Activated CD4-positive, alpha-beta T cell treated with anti-CD3 and anti-CD28 coated beads, Interleukin-2, amount 10 ng/mL, durations not matched to agents 24 days and 14 days (primary cell): ENCODE data around the gene C16orf86. TPM values are rescaled to one million over a fixed set of nuclear protein-coding genes. Genes with fewer than 3 reads are reported as not detected.

ENCODE experiments used
- DNase-seq: peaks from one replicate; pipeline ENCODE4 v3.0.0; 2022
- H3K27ac Mint-ChIP-seq: one replicate; pipeline ENCODE4 v1.8.0; 2022; ENCODE audit warnings: mild to moderate bottlenecking, mixed read lengths
- H3K27me3 Mint-ChIP-seq: one replicate; pipeline ENCODE4 v1.8.0; 2022; ENCODE audit warnings: mixed read lengths
- H3K36me3 Mint-ChIP-seq: one replicate; pipeline ENCODE4 v1.8.0; 2022; ENCODE audit warnings: low read depth, mild to moderate bottlenecking, mixed read lengths
- H3K4me1 Mint-ChIP-seq: one replicate; pipeline ENCODE4 v1.8.0; 2021; ENCODE audit warnings: mixed read lengths
- H3K4me3 Mint-ChIP-seq: one replicate; pipeline ENCODE4 v1.8.0; 2022; ENCODE audit warnings: mild to moderate bottlenecking, moderate library complexity, mixed read lengths
- H3K9me3 Mint-ChIP-seq: one replicate; pipeline ENCODE4 v1.8.0; 2021; ENCODE audit warnings: mixed read lengths
- intact Hi-C: fragments of 100-400 bp; cut with micrococcal nuclease; formaldehyde crosslinking; loops from one replicate; pipeline ENCODE4 v1.15.1; 2023
- total RNA-seq: library from RNA; stranded (reverse); gene quantifications from 2 replicates; pipeline ENCODE4 v1.2.3, GENCODE V29; 2022

C16orf86 gene
- total RNA-seq, 1 donor from 2014 or later: 0.68 TPM

- peaks cover 23% of the 10 kb centered on the region for H3K36me3 Mint-ChIP-seq
- peak; percentile 68 for DNase-seq
- H3K9me3 Mint-ChIP-seq: no peaks in the 10 kb centered on the region
- intact Hi-C loops: no loop called here
- H3K4me3 Mint-ChIP-seq: peak overlapping the region; percentile 92
- H3K4me1 Mint-ChIP-seq: peaks cover 19% of the 10 kb centered on the region
- no peaks in the 10 kb centered on the region for H3K27me3 Mint-ChIP-seq
- peak overlapping the region; percentile 96 for H3K27ac Mint-ChIP-seq
Observed at GRCh38 chr16:67658849-67659674, 7.6 kb upstream of the C16orf86 start.

DNA sequence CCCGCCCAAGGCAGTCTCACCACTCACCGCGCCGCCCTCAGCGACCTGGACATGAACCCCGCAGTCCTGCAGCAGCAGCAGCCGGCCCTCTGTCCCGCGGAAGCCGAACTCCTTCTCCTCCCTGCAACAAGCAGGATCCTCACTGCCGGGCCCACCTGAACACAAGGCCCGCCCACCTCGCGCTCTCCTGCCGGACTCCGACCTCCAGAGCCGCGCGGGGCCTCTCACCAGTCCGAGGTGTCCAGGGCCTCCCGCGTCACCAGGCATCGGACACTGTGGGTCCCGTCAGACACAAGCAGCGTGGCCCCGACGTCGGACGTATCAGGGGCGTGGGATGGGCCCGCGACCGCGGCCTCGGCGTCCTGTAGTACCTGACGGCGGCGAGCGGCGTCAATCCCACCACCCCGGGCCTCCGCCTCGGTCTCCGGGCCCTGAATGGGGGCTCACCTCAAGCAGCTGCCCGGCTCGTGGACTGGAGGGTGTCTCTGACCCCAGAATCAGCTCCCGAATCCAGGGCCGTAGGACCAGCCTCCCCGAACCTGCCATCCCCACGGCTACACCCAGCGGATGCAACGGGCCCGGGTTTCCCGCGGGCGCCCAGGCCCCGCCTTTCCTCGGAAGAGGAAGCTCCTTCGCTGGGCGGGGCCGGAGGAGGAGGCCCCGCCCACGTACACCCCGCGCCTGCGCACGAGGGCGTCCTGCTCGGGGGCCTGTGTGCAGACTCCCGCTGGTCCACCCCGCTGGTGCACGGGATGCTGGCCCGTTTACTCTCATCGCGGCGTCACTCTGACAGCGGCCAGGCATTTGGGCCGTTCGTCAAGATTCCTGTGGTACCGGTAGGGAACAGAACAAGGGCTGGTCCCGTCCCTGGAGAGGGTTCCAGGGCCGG, 6.7 kb upstream of the C16orf86 start, which contains the start of gene ACD:
Gene ACD (minus strand): TSS at position 586 of the 889 bp plus-strand sequence. CDS start 40 bp downstream, at position 546.
- Mint-ChIP-seq H3K4me1 (peaks cover 21% of the 10 kb centered on the region), H3K9me3 (no peaks in the 10 kb centered on the region), H3K36me3 (peaks cover 19% of the 10 kb centered on the region), H3K27me3 (no peaks in the 10 kb centered on the region), H3K4me3 (peak within 1 kb of the TSS; percentile 92), H3K27ac (peak within 1 kb of the TSS; percentile 96)
- intact Hi-C loops: loop anchor here (1.0 to 10.0 kb wide), 10 partner anchors 15 to 1675 kb away; partner anchors contain the start of genes ATP6V0D1, CARMIL2, CENPT and COG8
- DNase-seq: peak; percentile 99

DNA sequence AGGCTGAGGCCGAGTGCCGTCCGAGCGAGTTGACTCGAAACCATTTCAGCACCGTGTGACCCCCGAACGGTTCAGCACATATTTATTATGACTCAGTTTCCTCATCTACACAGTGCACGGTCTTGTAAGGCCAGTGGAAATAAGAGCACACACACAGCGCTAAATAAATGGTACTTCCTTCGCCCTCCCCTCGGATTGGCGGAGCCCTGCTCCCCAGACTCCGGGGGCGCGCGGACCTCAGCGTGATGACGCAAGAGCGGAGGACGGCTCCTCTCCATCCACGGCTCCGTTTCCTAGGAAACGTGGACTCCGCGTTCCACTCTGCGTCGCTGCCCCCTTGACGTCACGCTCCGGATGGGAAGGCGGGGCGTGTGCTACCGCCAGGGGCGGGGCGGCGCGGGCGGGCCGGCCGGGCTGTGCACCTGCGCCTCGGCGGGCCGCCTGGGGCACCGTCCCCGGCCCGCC, 6.0 kb upstream of the C16orf86 start, which contains the start of gene PARD6A:
Gene PARD6A (plus strand): TSS at position 397 of the 465 bp plus-strand sequence. CDS start 79 bp downstream, outside the sequence.
- H3K4me3 Mint-ChIP-seq: peak within 1 kb of the TSS; percentile 92
- peaks cover 17% of the 10 kb centered on the region for H3K36me3 Mint-ChIP-seq
- no peaks in the 10 kb centered on the region for H3K27me3 Mint-ChIP-seq
- peak within 1 kb of the TSS; percentile 96 for H3K27ac Mint-ChIP-seq
- no peaks in the 10 kb centered on the region for H3K9me3 Mint-ChIP-seq
- DNase-seq: peak; percentile 99
- intact Hi-C loops: loop anchor here (1.0 to 10.0 kb wide), 10 partner anchors 16 to 1674 kb away; partner anchors contain the start of genes ATP6V0D1, CARMIL2, CENPT and COG8
- peaks cover 23% of the 10 kb centered on the region for H3K4me1 Mint-ChIP-seq

GRCh38 chr16:67661101-67661761, 5.4 kb upstream of the C16orf86 start:
- Mint-ChIP-seq H3K4me1 (peaks cover 27% of the 10 kb centered on the region), H3K27me3 (no peaks in the 10 kb centered on the region), H3K4me3 (peak overlapping the region; percentile 92), H3K9me3 (no peaks in the 10 kb centered on the region), H3K36me3 (peaks cover 14% of the 10 kb centered on the region), H3K27ac (peak overlapping the region; percentile 80)
- DNase-seq: peak; percentile 78
- intact Hi-C loops: loop anchor here (2.0 to 10.0 kb wide), 7 partner anchors 16 to 1674 kb away; partner anchors contain the start of genes ATP6V0D1, CARMIL2, CENPT and COG8

DNA sequence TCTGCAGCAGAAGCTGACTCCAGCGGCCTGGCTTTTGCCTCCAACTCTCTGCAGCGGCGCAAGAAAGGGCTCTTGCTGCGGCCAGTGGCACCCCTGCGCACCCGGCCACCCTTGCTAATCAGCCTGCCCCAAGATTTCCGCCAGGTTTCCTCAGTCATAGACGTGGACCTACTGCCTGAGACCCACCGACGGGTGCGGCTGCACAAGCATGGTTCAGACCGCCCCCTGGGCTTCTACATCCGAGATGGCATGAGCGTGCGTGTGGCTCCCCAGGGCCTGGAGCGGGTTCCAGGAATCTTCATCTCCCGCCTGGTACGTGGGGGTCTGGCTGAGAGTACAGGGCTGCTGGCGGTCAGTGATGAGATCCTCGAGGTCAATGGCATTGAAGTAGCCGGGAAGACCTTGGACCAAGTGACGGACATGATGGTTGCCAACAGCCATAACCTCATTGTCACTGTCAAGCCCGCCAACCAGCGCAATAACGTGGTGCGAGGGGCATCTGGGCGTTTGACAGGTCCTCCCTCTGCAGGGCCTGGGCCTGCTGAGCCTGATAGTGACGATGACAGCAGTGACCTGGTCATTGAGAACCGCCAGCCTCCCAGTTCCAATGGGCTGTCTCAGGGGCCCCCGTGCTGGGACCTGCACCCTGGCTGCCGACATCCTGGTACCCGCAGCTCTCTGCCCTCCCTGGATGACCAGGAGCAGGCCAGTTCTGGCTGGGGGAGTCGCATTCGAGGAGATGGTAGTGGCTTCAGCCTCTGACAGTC, 4.5 kb upstream of the C16orf86 start:
- Mint-ChIP-seq H3K4me3 (peak overlapping the region; percentile 92), H3K27me3 (no peaks in the 10 kb centered on the region), H3K36me3 (peaks cover 14% of the 10 kb centered on the region), H3K4me1 (peaks cover 28% of the 10 kb centered on the region), H3K9me3 (no peaks in the 10 kb centered on the region), H3K27ac (no peak overlapping the region)
- DNase-seq: peak; percentile 65
- intact Hi-C loops: loop anchor here (2.0 to 10.0 kb wide), 7 partner anchors 17 to 1673 kb away; partner anchors contain the start of genes ATP6V0D1, CARMIL2, CENPT and COG8

DNA sequence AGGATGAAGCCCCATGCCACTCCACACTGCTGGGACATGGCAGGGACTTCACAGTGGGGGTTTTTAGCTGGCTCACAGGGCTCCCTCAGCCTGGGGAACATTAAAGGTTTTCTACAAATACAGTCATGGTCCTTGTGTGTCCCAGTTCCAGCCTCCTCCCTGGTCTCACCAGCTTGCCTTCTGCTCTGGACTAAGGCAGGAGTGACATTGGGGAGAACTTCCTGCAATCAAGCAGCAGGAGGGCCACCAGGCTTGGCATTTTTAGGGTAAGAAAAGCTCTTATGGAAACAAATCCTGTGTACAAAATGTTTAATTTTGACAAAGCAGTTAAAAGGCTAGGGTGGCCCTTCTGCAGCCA, 4.0 kb upstream of the C16orf86 start:
- intact Hi-C loops: loop anchor here (10.0 kb wide), 2 partner anchors 272 to 1672 kb away; partner anchors contain the start of genes COG8, CTRL, NIP7 and PDF
- Mint-ChIP-seq H3K9me3 (no peaks in the 10 kb centered on the region), H3K4me3 (no peak overlapping the region), H3K27ac (peak overlapping the region; percentile 37), H3K4me1 (peaks cover 30% of the 10 kb centered on the region), H3K27me3 (no peaks in the 10 kb centered on the region), H3K36me3 (peaks cover 12% of the 10 kb centered on the region)
- no peak for DNase-seq

DNA sequence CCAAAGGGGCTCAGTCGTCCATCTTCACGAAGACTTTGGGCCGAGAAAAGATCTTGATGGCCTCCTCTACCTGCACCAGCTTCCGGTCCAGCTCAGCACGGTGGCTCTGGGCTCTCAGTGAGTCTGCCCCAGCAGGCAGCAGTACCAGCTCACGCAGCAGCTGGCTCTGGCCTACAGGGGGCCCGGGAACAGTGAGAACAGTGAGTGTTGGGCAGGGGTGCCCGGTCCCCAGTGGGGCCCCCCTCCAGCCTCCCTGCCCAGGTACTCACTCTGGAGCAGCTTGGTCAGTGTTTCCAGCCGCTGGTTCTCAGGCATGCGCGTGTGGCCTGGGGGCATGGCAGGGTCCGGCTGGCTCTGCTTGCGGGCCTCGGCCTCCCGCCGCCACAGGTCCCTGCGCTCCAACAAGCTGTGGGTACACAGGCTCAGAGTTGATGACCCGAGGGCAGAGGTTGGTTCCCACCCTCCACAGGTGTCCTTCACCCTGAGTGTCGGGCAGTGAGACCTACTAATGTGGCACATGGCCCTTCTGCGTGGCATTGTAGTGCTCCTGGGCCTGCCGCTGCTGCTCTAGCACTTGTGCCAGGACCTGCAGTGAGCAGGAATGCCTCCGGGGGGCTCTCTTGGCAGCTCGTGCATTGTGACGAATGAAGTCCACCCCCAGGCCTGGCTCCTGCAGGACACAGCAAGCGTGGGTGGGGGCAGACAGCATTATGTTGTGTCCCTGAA, 3.3 kb upstream of the C16orf86 start:
- DNase-seq: peak; percentile 81
- Mint-ChIP-seq H3K9me3 (no peaks in the 10 kb centered on the region), H3K27me3 (no peaks in the 10 kb centered on the region), H3K4me3 (no peak overlapping the region), H3K4me1 (peaks cover 31% of the 10 kb centered on the region), H3K36me3 (peaks cover 9% of the 10 kb centered on the region), H3K27ac (no peak overlapping the region)
- intact Hi-C loops: loop anchor here (10.0 kb wide), 2 partner anchors 271 to 1671 kb away; partner anchors contain the start of genes COG8, CTRL, NIP7 and PDF

GRCh38 chr16:67663877-67664222, 2.8 kb upstream of the C16orf86 start:
- H3K4me1 Mint-ChIP-seq: peaks cover 30% of the 10 kb centered on the region
- no peaks in the 10 kb centered on the region for H3K27me3 Mint-ChIP-seq
- DNase-seq: no peak
- intact Hi-C loops: loop anchor here (10.0 kb wide), 2 partner anchors 271 to 1671 kb away; partner anchors contain the start of genes COG8, CTRL, NIP7 and PDF
- H3K27ac Mint-ChIP-seq: no peak overlapping the region
- no peaks in the 10 kb centered on the region for H3K9me3 Mint-ChIP-seq
- no peak overlapping the region for H3K4me3 Mint-ChIP-seq
- peaks cover 9% of the 10 kb centered on the region for H3K36me3 Mint-ChIP-seq

- Mint-ChIP-seq H3K27me3 (no peaks in the 10 kb centered on the region), H3K27ac (no peak overlapping the region), H3K9me3 (no peaks in the 10 kb centered on the region), H3K36me3 (peaks cover 9% of the 10 kb centered on the region), H3K4me1 (peaks cover 27% of the 10 kb centered on the region), H3K4me3 (no peak overlapping the region)
- intact Hi-C loops: loop anchor here (10.0 kb wide), 2 partner anchors 271 to 1671 kb away; partner anchors contain the start of genes COG8, CTRL, NIP7 and PDF
- no peak for DNase-seq
Observed at GRCh38 chr16:67664258-67664657, 2.4 kb upstream of the C16orf86 start.

- Mint-ChIP-seq H3K4me1 (peaks cover 29% of the 10 kb centered on the region), H3K9me3 (no peaks in the 10 kb centered on the region), H3K36me3 (peaks cover 6% of the 10 kb centered on the region), H3K27me3 (no peaks in the 10 kb centered on the region), H3K27ac (no peak overlapping the region), H3K4me3 (peak overlapping the region; percentile 31)
- DNase-seq: no peak
- intact Hi-C loops: loop anchor here (10.0 kb wide), 2 partner anchors 270 to 1670 kb away; partner anchors contain the start of genes COG8, CTRL, NIP7 and PDF
Observed at GRCh38 chr16:67664871-67665270, 1.7 kb upstream of the C16orf86 start.

DNA sequence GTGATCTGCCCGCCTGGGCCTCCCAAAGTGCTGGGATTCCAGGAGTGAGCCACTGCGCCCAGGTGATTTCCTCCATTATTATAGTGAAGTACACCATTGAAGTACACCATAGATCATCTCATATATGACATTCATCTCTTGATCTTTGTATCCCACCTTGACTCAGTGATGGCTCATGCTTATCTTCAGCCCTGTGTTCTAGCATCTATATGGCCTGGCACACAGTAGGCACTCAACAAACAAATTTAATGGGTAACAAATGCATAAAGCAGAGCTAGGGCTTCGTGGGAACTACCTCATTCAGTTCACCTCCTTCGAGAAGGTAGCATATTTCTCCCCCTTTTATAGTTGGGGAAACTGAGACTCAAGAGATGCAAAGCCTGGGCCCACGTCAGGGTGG, 1.0 kb upstream of the C16orf86 start:
- Mint-ChIP-seq H3K4me1 (peaks cover 27% of the 10 kb centered on the region), H3K27me3 (no peaks in the 10 kb centered on the region), H3K27ac (no peak overlapping the region), H3K9me3 (no peaks in the 10 kb centered on the region), H3K4me3 (peak overlapping the region; percentile 80), H3K36me3 (peaks cover 6% of the 10 kb centered on the region)
- no peak for DNase-seq
- intact Hi-C loops: loop anchor here (10.0 kb wide), 2 partner anchors 269 to 1669 kb away; partner anchors contain the start of genes COG8, CTRL, NIP7 and PDF
